ENCODE data around the gene PTCHD1.

The PTCHD1 gene

GRCh38 chrX:23334848-23335599 lies at the start of gene PTCHD1:
PTCHD1 (plus strand) TSS chrX:23334849; CDS start chrX:23334876, 27 bp downstream.
- H3K27ac ChIP-seq = no peak within 1 kb of the TSS
- DNase-seq (ENCODE audit: low spot score) = no peak
- POLR2A ChIA-PET (ENCODE audit: low non-redundant PET) = no interaction called here
- no peak for TF ChIP-seq CTCF (conservative IDR thresholded peaks at IDR 0.05; ENCODE audit: low read depth)
- CTCF ChIA-PET = no interaction called here

- no peak for DNase-seq (ENCODE audit: low spot score)
- ChIA-PET POLR2A (ENCODE audit: low non-redundant PET) (no interaction called here), CTCF (no interaction called here)
- TF ChIP-seq CTCF (conservative IDR thresholded peaks at IDR 0.05; ENCODE audit: low read depth) = no peak
- no peak overlapping the region for H3K27ac ChIP-seq
These were observed 47.9 kb upstream of the PTCHD1 start for GRCh38 chrX:23286731-23287130.

GRCh38 chrX:23287191-23287725 lies 47.4 kb upstream of the PTCHD1 start:
- ChIA-PET CTCF (no interaction called here), POLR2A (ENCODE audit: low non-redundant PET) (no interaction called here)
- H3K27ac ChIP-seq = no peak overlapping the region
- no peak for DNase-seq (ENCODE audit: low spot score)
- TF ChIP-seq CTCF (conservative IDR thresholded peaks at IDR 0.05; ENCODE audit: low read depth) = no peak

- H3K27ac ChIP-seq = no peak overlapping the region
- ChIA-PET CTCF (no interaction called here), POLR2A (ENCODE audit: low non-redundant PET) (no interaction called here)
- TF ChIP-seq CTCF (conservative IDR thresholded peaks at IDR 0.05; ENCODE audit: low read depth) = no peak
- no peak for DNase-seq (ENCODE audit: low spot score)
These were observed 42.2 kb upstream of the PTCHD1 start for GRCh38 chrX:23292354-23292987.

GRCh38 chrX:23292988-23293651 lies 41.5 kb upstream of the PTCHD1 start:
- H3K27ac ChIP-seq = no peak overlapping the region
- DNase-seq (ENCODE audit: low spot score) = no peak
- ChIA-PET CTCF (no interaction called here), POLR2A (ENCODE audit: low non-redundant PET) (no interaction called here)
- no peak for TF ChIP-seq CTCF (conservative IDR thresholded peaks at IDR 0.05; ENCODE audit: low read depth)

GRCh38 chrX:23304881-23305280 lies 29.8 kb upstream of the PTCHD1 start:
- DNase-seq (ENCODE audit: low spot score) = no peak
- H3K27ac ChIP-seq = no peak overlapping the region
- no peak for TF ChIP-seq CTCF (conservative IDR thresholded peaks at IDR 0.05; ENCODE audit: low read depth)
- ChIA-PET POLR2A (ENCODE audit: low non-redundant PET) (no interaction called here), CTCF (no interaction called here)
